Ovary (tissue), 9 donors: ENCODE measurements around the gene PLD2. TPM values are rescaled to one million over a fixed set of nuclear protein-coding genes. Genes with fewer than 3 reads are reported as not detected.

Experiments
- DNase-seq, 5 donors: peaks; one replicate each; pipeline ENCODE4 v3.0.0-alpha.2; 2019 to 2020
- H3K27ac ChIP-seq, 2 donors: fragments of 200-600 bp; one replicate each; pipeline versions ENCODE4 v1.5.1 to v1.8.0; 2019 to 2022
- H3K27me3 ChIP-seq: fragments of 200-600 bp; one replicate; pipeline ENCODE4 v1.8.0; 2022
- H3K36me3 ChIP-seq: fragments of 200-600 bp; sonication (generic); one replicate; pipeline ENCODE4 v1.5.1; 2019
- H3K4me1 ChIP-seq: one replicate; pipeline ENCODE4 v1.8.1; 2013; ENCODE audit warnings: mild to moderate bottlenecking, moderate library complexity; ENCODE audit not compliant: insufficient read depth
- H3K4me3 ChIP-seq: fragments of 200-600 bp; sonication (generic); one replicate; pipeline ENCODE4 v1.5.1; 2017
- H3K9me3 ChIP-seq, 2 donors: fragments of 200-600 bp in 1 of 2; sonication (generic) in 1 of 2; one replicate each; pipeline versions ENCODE4 v1.5.1 to v1.8.1; 2013 to 2019; ENCODE audit warnings: mild to moderate bottlenecking in 1 of 2, moderate library complexity in 1 of 2
- CTCF ChIP-seq, 3 donors: fragments of 450-650 bp in 2 of 3; fragments of 200-600 bp in 1 of 3; IDR thresholded peaks; one replicate each; pipeline versions ENCODE4 v1.5.1 to v1.8.0; 2016 to 2022; ENCODE audit warnings: antibody characterized with exemption in 3 of 3, mild to moderate bottlenecking in 1 of 3
- EP300 ChIP-seq: sonication (generic); formaldehyde crosslinking; IDR thresholded peaks from one replicate; pipeline ENCODE4 v1.6.1; 2017; ENCODE audit warnings: antibody characterized with exemption
- POLR2A ChIP-seq: fragments of 450-650 bp; IDR thresholded peaks from one replicate; pipeline ENCODE4 v1.6.1; 2017; ENCODE audit warnings: antibody characterized with exemption, mild to moderate bottlenecking, moderate library complexity
- WGBS, 3 donors: extraction: QIAGEN DNeasy Blood & Tissue Kit in 1 of 3; methylation state at CpG; one replicate each; pipeline versions ENCODE4 v1.1.5 to v1.1.7; 2013 to 2017; 5-methylcytosine and 5-hydroxymethylcytosine counted together
- intact Hi-C, 4 donors: fragments of 100-400 bp; cut with DNase I; formaldehyde crosslinking; loops; one replicate each; pipeline versions ENCODE4 v1.11.0 to v1.15.1; 2022 to 2023
- polyA plus RNA-seq, 2 donors: library from polyadenylated mRNA; stranded (reverse); fragments of 200-250 nt in 1 of 2; fragments of 350-450 nt in 1 of 2; fragmentation: Illumina TruSeq in 1 of 2; extraction: RNeasy Lipid Tissue Mini Kit (QIAGEN cat#74804) in 1 of 2; gene quantifications; one replicate each; pipeline ENCODE4 v1.2.3, GENCODE V29; 2013 to 2014
- total RNA-seq, 7 donors: library from RNA; depleted of rRNA in 2 of 7; stranded (reverse); fragments of >200 nt in 2 of 7; fragmentation: NEBNext Ultra II Directional in 3 of 7; extraction: Animal tissue kit (Norgen Biotek cat#: 25700) in 3 of 7; gene quantifications; one replicate each; pipeline versions ENCODE4 v1.1.0 to v1.2.4, GENCODE V29; 2016 to 2023
- donor health status: DM: no; HTN: no; CAD: no; lungs with moderate emphysema.
- donor health status: DM: no; HTN: no; CAD: no.
- donor health status: Bipolar disorder and iron deficiency.
- donor health status: DM: yes; HTN: yes; CAD: no.
- donor health status: DM: no; HTN: no; CAD: no.
- donor health status: DM: yes; HTN: yes; CAD: no.

The PLD2 gene
- total and polyA plus RNA-seq, 9 donors, result 16.2 to 53.3 (median 37.8) TPM

- H3K4me1 ChIP-seq, result peaks cover 16% of the 10 kb centered on the region
- intact Hi-C loops, result no loop called here
Measured at GRCh38 chr17:4859816-4860625, 53.1 kb downstream of the PLD2 start.

GRCh38 chr17:4860651-4861050, 53.7 kb downstream of the PLD2 start:
- H3K4me3 ChIP-seq, result no peak overlapping the region
- no peak for DNase-seq
- H3K27me3 ChIP-seq, result no peaks in the 10 kb centered on the region
- H3K36me3 ChIP-seq, result no peaks in the 10 kb centered on the region
- peaks cover 16% of the 10 kb centered on the region for H3K4me1 ChIP-seq
- intact Hi-C loops, result no loop called here
- 88 to 93% (median 89%) methylated on average over 9 of the region's 9 CpGs for WGBS, 3 donors
- no peaks in the 10 kb centered on the region for H3K9me3 ChIP-seq
- TF ChIP-seq EP300 (no peak), CTCF (IDR thresholded peaks at IDR 0.05) (no peak), POLR2A (no peak)
- no peak overlapping the region for H3K27ac ChIP-seq

More at GRCh38 chr17:4859816-4860625, 53.1 kb downstream of the PLD2 start:
- Histone ChIP-seq H3K36me3 (no peaks in the 10 kb centered on the region), H3K4me3 (no peak overlapping the region), H3K27me3 (no peaks in the 10 kb centered on the region), H3K27ac (no peak overlapping the region), H3K9me3 (no peaks in the 10 kb centered on the region)
- no peak for TF ChIP-seq EP300
- no peak for TF ChIP-seq CTCF (IDR thresholded peaks at IDR 0.05)
- TF ChIP-seq POLR2A, result no peak
- no peak for DNase-seq
- 80 to 83% (median 81%) methylated on average over 32 of the region's 32 CpGs for WGBS, 3 donors

- Histone ChIP-seq H3K27ac (no peak overlapping the region), H3K9me3 (no peaks in the 10 kb centered on the region), H3K27me3 (no peaks in the 10 kb centered on the region), H3K4me1 (peaks cover 15% of the 10 kb centered on the region), H3K36me3 (no peaks in the 10 kb centered on the region), H3K4me3 (no peak overlapping the region)
- WGBS, 3 donors, result 91 to 93% (median 93%) methylated on average over 16 of the region's 16 CpGs
- no peak for DNase-seq
- intact Hi-C loops, result no loop called here
- TF ChIP-seq EP300 (no peak), CTCF (IDR thresholded peaks at IDR 0.05) (no peak), POLR2A (no peak)
Measured at GRCh38 chr17:4861052-4861451, 54.1 kb downstream of the PLD2 start.

GRCh38 chr17:4862720-4863119, 55.8 kb downstream of the PLD2 start:
- Histone ChIP-seq H3K9me3 (no peaks in the 10 kb centered on the region), H3K4me3 (no peak overlapping the region), H3K27ac (no peak overlapping the region), H3K4me1 (peaks cover 7% of the 10 kb centered on the region), H3K36me3 (no peaks in the 10 kb centered on the region), H3K27me3 (no peaks in the 10 kb centered on the region)
- TF ChIP-seq POLR2A (no peak), EP300 (no peak), CTCF (IDR thresholded peaks at IDR 0.05) (no peak)
- DNase-seq, result no peak
- WGBS, 3 donors, result 87 to 93% (median 91%) methylated on average over 4 of the region's 4 CpGs
- intact Hi-C loops, result no loop called here
